Stimulated activated memory B cell treated with anti-CD40 and anti-IgM and Interleukin-4, amounts not matched to agents 10 μg/mL and 1 μg/mL and 100 μg/mL, for 72 hours (primary cell): ENCODE measurements around the gene ERBB4.

ENCODE experiments used
- ATAC-seq: fragments of 150-1000 bp; cut with Tn5 transposase; 2 replicates; pipeline ENCODE4 v1.10.0; 2021
- H3K27ac Mint-ChIP-seq: one replicate; pipeline ENCODE4 v1.8.0; 2022; ENCODE audit warnings: mild to moderate bottlenecking, mixed read lengths
- H3K27me3 Mint-ChIP-seq: one replicate; pipeline ENCODE4 v1.8.0; 2022; ENCODE audit warnings: mixed read lengths
- H3K36me3 Mint-ChIP-seq: one replicate; pipeline ENCODE4 v1.8.0; 2022; ENCODE audit warnings: mixed read lengths
- H3K4me1 Mint-ChIP-seq: one replicate; pipeline ENCODE4 v1.8.0; 2022; ENCODE audit warnings: mixed read lengths
- H3K4me3 Mint-ChIP-seq: one replicate; pipeline ENCODE4 v1.8.0; 2022; ENCODE audit warnings: mild to moderate bottlenecking, moderate library complexity, mixed read lengths
- H3K9me3 Mint-ChIP-seq: one replicate; pipeline ENCODE4 v1.8.0; 2022; ENCODE audit warnings: mixed read lengths

Gene ERBB4

GRCh38 chr2:212423089-212423488 lies 115.5 kb downstream of the ERBB4 start:
- H3K9me3 Mint-ChIP-seq, result no peaks in the 10 kb centered on the region
- H3K4me1 Mint-ChIP-seq, result no peaks in the 10 kb centered on the region
- no peaks in the 10 kb centered on the region for H3K36me3 Mint-ChIP-seq
- H3K27me3 Mint-ChIP-seq, result no peaks in the 10 kb centered on the region
- H3K4me3 Mint-ChIP-seq, result no peak overlapping the region
- no peak overlapping the region for H3K27ac Mint-ChIP-seq
- no peak for ATAC-seq

DNA sequence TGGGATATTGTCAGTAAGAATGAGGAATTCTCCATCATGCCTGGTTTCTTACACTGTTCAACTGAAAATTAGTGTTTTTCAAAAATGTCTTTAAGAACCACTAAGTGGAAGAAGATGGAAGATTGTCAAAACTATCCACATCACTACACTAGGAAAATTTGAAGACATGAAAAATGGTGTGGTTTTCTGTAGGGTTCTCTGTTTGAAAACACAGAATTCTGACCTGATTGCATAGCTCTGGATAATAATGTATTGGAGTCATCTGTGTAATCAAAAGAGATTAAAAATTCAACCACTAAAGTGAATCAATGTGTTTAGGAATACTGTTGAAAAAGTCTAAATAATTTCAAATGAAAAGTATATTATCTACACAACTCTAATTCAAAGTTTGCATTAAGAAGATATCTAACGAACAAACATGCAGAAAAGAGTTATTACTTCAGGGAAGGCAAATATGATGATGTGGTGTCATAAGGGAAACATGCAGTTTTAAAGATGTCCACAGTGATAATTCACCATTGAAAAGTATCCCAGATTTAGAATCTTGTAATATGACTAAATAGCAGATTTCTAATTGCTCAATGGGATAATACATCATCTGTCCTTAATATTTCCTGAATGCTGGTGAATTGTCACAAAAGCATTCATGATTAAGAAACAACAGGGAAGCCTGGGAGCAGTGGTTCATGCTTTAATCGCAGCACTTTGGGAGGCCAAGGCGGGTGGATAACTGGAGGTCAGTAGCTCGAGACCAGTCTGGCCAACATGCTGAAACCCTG lies 116.9 kb downstream of the ERBB4 start:
- Mint-ChIP-seq H3K9me3 (no peaks in the 10 kb centered on the region), H3K4me1 (no peaks in the 10 kb centered on the region), H3K27ac (no peak overlapping the region), H3K27me3 (no peaks in the 10 kb centered on the region), H3K4me3 (no peak overlapping the region), H3K36me3 (no peaks in the 10 kb centered on the region)
- no peak for ATAC-seq

DNA sequence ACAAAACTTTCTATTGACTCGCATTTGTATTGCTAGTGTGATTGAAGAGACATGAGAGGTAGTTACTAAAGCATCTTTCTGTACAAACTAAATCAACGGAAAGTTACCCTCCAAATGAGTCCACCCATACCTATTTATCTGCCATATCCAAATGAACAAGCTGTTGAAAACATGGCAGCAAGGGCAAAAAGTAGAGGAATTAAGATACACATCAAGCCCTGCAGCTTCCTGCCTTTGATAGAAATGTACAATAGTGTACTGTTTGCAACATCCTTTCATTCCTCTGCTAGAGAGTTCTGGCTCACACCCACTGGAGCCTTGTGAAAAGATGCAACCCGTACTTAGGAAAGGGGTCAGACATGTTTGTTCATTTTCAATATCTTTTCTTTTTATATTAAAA lies 122.5 kb downstream of the ERBB4 start:
- no peaks in the 10 kb centered on the region for H3K4me1 Mint-ChIP-seq
- no peaks in the 10 kb centered on the region for H3K36me3 Mint-ChIP-seq
- peaks cover 3% of the 10 kb centered on the region for H3K9me3 Mint-ChIP-seq
- H3K4me3 Mint-ChIP-seq, result no peak overlapping the region
- no peaks in the 10 kb centered on the region for H3K27me3 Mint-ChIP-seq
- no peak overlapping the region for H3K27ac Mint-ChIP-seq
- ATAC-seq, result no peak

GRCh38 chr2:212414767-212415211 lies 123.8 kb downstream of the ERBB4 start:
- H3K36me3 Mint-ChIP-seq, result no peaks in the 10 kb centered on the region
- ATAC-seq, result no peak
- no peak overlapping the region for H3K4me3 Mint-ChIP-seq
- H3K4me1 Mint-ChIP-seq, result no peaks in the 10 kb centered on the region
- peaks cover 3% of the 10 kb centered on the region for H3K9me3 Mint-ChIP-seq
- no peak overlapping the region for H3K27ac Mint-ChIP-seq
- H3K27me3 Mint-ChIP-seq, result no peaks in the 10 kb centered on the region

GRCh38 chr2:212409560-212409959 lies 129.0 kb downstream of the ERBB4 start:
- Mint-ChIP-seq H3K9me3 (peaks cover 7% of the 10 kb centered on the region), H3K27me3 (no peaks in the 10 kb centered on the region), H3K36me3 (no peaks in the 10 kb centered on the region), H3K4me3 (no peak overlapping the region), H3K4me1 (no peaks in the 10 kb centered on the region), H3K27ac (no peak overlapping the region)
- no peak for ATAC-seq

DNA sequence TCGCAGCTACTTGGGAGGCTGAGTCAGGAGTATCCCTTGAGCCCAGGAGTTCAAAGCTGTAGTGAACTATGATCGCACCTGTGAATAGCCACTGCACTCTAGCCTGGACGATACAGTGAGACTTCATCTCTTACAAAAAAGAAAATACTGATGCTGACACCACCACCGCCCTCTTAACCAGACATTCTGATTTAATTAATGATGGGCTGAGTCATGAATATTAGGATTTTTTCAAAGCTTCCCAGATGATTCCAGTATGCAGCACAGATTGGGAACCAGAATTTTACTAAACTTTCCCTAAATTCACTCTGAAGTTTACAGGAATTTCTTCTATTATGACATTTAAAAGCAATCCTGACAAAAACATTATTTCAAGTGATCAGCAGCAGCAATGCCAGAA lies 130.1 kb downstream of the ERBB4 start:
- no peaks in the 10 kb centered on the region for H3K4me1 Mint-ChIP-seq
- no peaks in the 10 kb centered on the region for H3K27me3 Mint-ChIP-seq
- no peak for ATAC-seq
- H3K27ac Mint-ChIP-seq, result no peak overlapping the region
- H3K4me3 Mint-ChIP-seq, result no peak overlapping the region
- H3K36me3 Mint-ChIP-seq, result no peaks in the 10 kb centered on the region
- H3K9me3 Mint-ChIP-seq, result peaks cover 7% of the 10 kb centered on the region

DNA sequence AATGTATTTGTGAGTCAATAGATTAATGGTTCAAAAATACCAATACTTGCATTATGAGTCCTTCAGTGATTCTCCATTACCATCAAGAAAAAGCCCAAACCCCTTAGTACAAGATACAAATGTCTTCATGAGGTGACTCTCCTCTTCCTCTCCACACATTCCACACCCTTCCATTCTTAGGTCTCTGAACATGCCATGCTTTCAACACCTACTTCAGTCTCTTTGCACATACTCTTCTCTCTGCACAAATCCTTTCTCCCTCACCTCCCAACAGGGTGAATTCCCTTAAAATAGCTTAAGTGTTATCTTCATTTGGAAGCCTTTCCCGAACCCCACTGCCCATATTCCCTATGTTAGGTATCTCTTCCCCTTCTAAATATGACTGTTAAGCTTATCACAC lies 131.9 kb downstream of the ERBB4 start:
- Mint-ChIP-seq H3K27ac (no peak overlapping the region), H3K9me3 (peaks cover 3% of the 10 kb centered on the region), H3K4me3 (no peak overlapping the region), H3K4me1 (no peaks in the 10 kb centered on the region), H3K27me3 (no peaks in the 10 kb centered on the region), H3K36me3 (no peaks in the 10 kb centered on the region)
- ATAC-seq, result no peak

GRCh38 chr2:212402316-212402715 lies 136.3 kb downstream of the ERBB4 start:
- no peak for ATAC-seq
- Mint-ChIP-seq H3K27ac (no peak overlapping the region), H3K9me3 (peaks cover 3% of the 10 kb centered on the region), H3K36me3 (no peaks in the 10 kb centered on the region), H3K27me3 (no peaks in the 10 kb centered on the region), H3K4me3 (no peak overlapping the region), H3K4me1 (no peaks in the 10 kb centered on the region)

DNA sequence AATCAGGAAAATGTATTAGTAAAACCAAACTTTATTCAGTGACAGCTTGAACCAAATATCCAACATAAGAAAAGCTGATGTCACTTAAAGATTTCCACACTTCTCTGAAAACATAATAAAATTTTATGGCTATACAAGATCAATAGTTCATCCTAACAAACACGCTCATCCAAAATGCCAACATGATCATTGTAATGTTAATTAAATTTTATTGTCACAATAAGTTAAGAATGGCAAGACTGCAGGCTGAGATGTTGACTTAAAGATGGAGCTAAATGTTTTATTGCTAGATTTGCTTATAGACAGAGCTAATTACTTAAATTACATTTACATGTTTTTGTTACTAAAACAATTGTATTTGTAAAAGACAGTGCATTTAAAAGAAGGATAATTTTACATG lies 140.3 kb downstream of the ERBB4 start:
- no peak overlapping the region for H3K27ac Mint-ChIP-seq
- no peaks in the 10 kb centered on the region for H3K9me3 Mint-ChIP-seq
- no peaks in the 10 kb centered on the region for H3K4me1 Mint-ChIP-seq
- H3K36me3 Mint-ChIP-seq, result no peaks in the 10 kb centered on the region
- no peak for ATAC-seq
- H3K4me3 Mint-ChIP-seq, result no peak overlapping the region
- no peaks in the 10 kb centered on the region for H3K27me3 Mint-ChIP-seq

- Mint-ChIP-seq H3K9me3 (no peaks in the 10 kb centered on the region), H3K4me3 (no peak overlapping the region), H3K36me3 (no peaks in the 10 kb centered on the region), H3K4me1 (no peaks in the 10 kb centered on the region), H3K27me3 (no peaks in the 10 kb centered on the region), H3K27ac (no peak overlapping the region)
- ATAC-seq, result no peak
Measured at GRCh38 chr2:212392544-212392943, 146.1 kb downstream of the ERBB4 start.

DNA sequence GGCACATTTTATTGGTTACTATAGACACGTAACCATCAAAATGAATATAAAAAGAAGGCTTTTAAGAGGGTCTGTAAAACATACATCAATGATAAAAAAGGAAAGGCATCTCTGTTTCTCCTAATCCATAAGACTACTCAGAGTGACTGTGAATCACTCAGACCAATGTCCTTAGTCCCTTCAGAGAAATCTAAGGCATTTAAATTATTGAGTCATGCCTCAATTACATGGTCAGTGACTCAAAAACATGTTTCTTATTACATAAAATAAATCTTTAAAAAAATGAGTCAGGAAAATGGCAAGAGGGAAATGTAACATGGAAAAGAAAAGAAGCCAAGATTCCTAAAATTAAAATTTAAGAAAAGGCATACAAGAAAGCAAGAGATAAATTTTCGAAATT lies 146.6 kb downstream of the ERBB4 start:
- Mint-ChIP-seq H3K9me3 (no peaks in the 10 kb centered on the region), H3K4me3 (no peak overlapping the region), H3K36me3 (no peaks in the 10 kb centered on the region), H3K4me1 (no peaks in the 10 kb centered on the region), H3K27ac (no peak overlapping the region), H3K27me3 (no peaks in the 10 kb centered on the region)
- no peak for ATAC-seq

- no peaks in the 10 kb centered on the region for H3K27me3 Mint-ChIP-seq
- H3K9me3 Mint-ChIP-seq, result no peaks in the 10 kb centered on the region
- H3K4me1 Mint-ChIP-seq, result no peaks in the 10 kb centered on the region
- ATAC-seq, result no peak
- H3K4me3 Mint-ChIP-seq, result no peak overlapping the region
- no peaks in the 10 kb centered on the region for H3K36me3 Mint-ChIP-seq
- H3K27ac Mint-ChIP-seq, result no peak overlapping the region
Measured at GRCh38 chr2:212387146-212387545, 151.5 kb downstream of the ERBB4 start.

DNA sequence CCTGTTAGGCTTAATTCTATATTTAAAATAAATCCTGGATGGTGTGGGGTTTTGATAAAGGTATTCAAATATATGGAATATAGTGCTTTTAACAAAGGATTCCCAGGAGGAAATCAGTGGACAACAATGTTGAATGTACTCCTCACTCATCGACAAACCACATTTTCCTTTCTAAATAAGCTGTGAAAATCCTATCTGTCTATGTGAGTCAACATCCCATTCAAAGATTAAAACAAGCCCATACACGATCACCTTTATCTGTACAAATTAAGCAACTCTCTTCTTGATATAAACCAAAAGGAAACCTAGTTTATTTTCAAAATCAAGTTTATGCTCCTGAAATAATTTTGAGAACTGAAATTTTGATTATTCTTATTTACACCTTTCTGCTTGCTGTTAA lies 153.4 kb downstream of the ERBB4 start:
- no peak for ATAC-seq
- Mint-ChIP-seq H3K9me3 (no peaks in the 10 kb centered on the region), H3K36me3 (no peaks in the 10 kb centered on the region), H3K4me3 (no peak overlapping the region), H3K27me3 (no peaks in the 10 kb centered on the region), H3K4me1 (no peaks in the 10 kb centered on the region), H3K27ac (no peak overlapping the region)

DNA sequence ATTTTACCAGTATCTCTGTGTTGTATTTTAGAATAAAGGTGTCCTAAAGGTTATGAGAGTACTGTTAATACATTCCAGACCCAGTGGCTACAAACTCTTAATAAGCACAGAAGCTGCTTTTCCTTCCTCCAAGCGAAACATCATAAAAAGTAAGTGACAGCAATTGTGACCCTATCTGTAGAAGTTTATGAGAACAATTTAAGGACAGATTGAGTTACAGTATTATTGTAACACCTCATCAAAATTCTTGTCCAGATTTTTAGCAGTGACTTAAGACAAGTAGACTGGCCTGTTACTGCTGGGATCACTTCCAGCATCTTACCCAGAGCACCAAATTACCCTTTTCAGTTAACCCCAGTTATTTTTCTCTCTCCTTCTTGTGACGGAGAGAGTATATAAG lies 154.6 kb downstream of the ERBB4 start:
- H3K9me3 Mint-ChIP-seq, result no peaks in the 10 kb centered on the region
- H3K36me3 Mint-ChIP-seq, result no peaks in the 10 kb centered on the region
- no peaks in the 10 kb centered on the region for H3K27me3 Mint-ChIP-seq
- H3K27ac Mint-ChIP-seq, result no peak overlapping the region
- no peak for ATAC-seq
- no peaks in the 10 kb centered on the region for H3K4me1 Mint-ChIP-seq
- no peak overlapping the region for H3K4me3 Mint-ChIP-seq

DNA sequence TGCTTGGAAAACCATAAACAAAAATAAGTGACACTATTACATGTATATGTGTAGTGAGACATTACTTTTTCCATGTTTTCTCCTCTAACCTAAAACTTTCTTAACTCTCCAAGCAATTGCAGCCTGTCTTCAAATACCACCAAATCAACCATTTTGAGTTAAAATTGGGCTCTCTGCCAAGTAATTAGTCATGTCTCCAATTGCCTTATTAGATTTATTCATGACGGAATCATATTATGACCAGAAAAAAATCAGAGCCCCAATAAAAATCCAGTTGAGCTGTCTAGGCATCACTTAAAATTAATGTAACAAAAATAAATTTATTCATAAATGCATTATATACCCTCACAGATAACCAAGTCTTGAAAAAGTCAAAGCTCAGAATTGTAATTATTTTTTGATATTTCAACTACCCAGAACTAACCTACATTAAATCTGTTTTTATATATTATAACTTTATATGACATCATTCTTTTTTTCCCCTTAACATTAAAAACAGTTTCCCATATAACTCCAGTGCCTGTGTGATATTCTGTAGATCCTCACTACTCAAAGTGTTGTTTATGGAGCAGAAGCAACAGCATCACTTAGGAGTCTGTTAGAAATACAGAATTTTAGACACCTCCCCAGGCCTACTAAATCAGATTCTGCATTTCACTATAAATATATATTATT lies 157.0 kb downstream of the ERBB4 start:
- H3K36me3 Mint-ChIP-seq, result no peaks in the 10 kb centered on the region
- H3K4me1 Mint-ChIP-seq, result no peaks in the 10 kb centered on the region
- H3K4me3 Mint-ChIP-seq, result no peak overlapping the region
- no peaks in the 10 kb centered on the region for H3K9me3 Mint-ChIP-seq
- ATAC-seq, result no peak
- H3K27ac Mint-ChIP-seq, result no peak overlapping the region
- H3K27me3 Mint-ChIP-seq, result no peaks in the 10 kb centered on the region

DNA sequence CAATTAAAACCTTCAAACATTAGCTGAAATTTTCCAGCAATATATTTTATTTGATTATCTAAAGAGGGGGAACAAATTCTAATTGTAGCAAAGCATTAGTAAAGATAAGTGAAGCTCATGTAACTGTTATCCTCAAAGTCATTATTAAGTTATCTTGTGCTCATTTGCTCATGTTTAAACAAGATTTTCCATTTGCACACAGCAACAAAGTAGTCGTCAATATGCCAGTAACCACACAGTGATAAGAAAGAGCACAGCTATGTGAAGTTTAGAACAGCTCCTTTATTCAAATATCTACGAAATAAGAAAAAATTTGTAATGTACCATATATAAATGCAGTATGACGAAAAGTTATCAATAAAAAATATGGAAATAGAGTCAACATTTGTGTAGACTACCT lies 159.5 kb downstream of the ERBB4 start:
- ATAC-seq, result no peak
- no peak overlapping the region for H3K4me3 Mint-ChIP-seq
- H3K9me3 Mint-ChIP-seq, result no peaks in the 10 kb centered on the region
- H3K36me3 Mint-ChIP-seq, result no peaks in the 10 kb centered on the region
- H3K27ac Mint-ChIP-seq, result no peak overlapping the region
- H3K27me3 Mint-ChIP-seq, result no peaks in the 10 kb centered on the region
- no peaks in the 10 kb centered on the region for H3K4me1 Mint-ChIP-seq
